Measurements from ENCODE around the gene CDK7.

The CDK7 gene

GRCh38 chr5:69234457-69235268, at the start of gene CDK7:
CDK7 (plus strand) TSS chr5:69234886; CDS start chr5:69234976, 90 bp downstream.
- peak; percentile 73 for DNase-seq (ENCODE audit: low read depth)
- peak within 1 kb of the TSS; percentile 69 for H3K4me3 ChIP-seq (ENCODE audit: low read depth, low read length)
- no peak for TF ChIP-seq CTCF (IDR thresholded peaks at IDR 0.05; ENCODE audit: low read depth, low read length, missing control alignments)
- in situ Hi-C loops (cut with HindIII; ENCODE audit: low sequenced_read_pairs), result no loop called here

- TF ChIP-seq CTCF (IDR thresholded peaks at IDR 0.05; ENCODE audit: low read depth, low read length, missing control alignments), result no peak
- no peak for DNase-seq (ENCODE audit: low read depth)
- no peak overlapping the region for H3K4me3 ChIP-seq (ENCODE audit: low read depth, low read length)
- in situ Hi-C loops (cut with HindIII; ENCODE audit: low sequenced_read_pairs), result no loop called here
These were observed 47.3 kb upstream of the CDK7 start for GRCh38 chr5:69187342-69187741.

- peak overlapping the region; percentile 92 for H3K4me3 ChIP-seq (ENCODE audit: low read depth, low read length)
- in situ Hi-C loops (cut with HindIII; ENCODE audit: low sequenced_read_pairs), result no loop called here
- TF ChIP-seq CTCF (IDR thresholded peaks at IDR 0.05; ENCODE audit: low read depth, low read length, missing control alignments), result no peak
- no peak for DNase-seq (ENCODE audit: low read depth)
These were observed 45.9 kb upstream of the CDK7 start for GRCh38 chr5:69188811-69189161.

GRCh38 chr5:69189162-69190086, 45.3 kb upstream of the CDK7 start, which contains the start of gene CENPH:
CENPH (plus strand) TSS chr5:69189583; CDS start chr5:69189635, 52 bp downstream.
- H3K4me3 ChIP-seq (ENCODE audit: low read depth, low read length), result peak within 1 kb of the TSS; percentile 92
- in situ Hi-C loops (cut with HindIII; ENCODE audit: low sequenced_read_pairs), result no loop called here
- no peak for TF ChIP-seq CTCF (IDR thresholded peaks at IDR 0.05; ENCODE audit: low read depth, low read length, missing control alignments)
- peak; percentile 80 for DNase-seq (ENCODE audit: low read depth)

- TF ChIP-seq CTCF (IDR thresholded peaks at IDR 0.05; ENCODE audit: low read depth, low read length, missing control alignments), result no peak
- in situ Hi-C loops (cut with HindIII; ENCODE audit: low sequenced_read_pairs), result no loop called here
- no peak overlapping the region for H3K4me3 ChIP-seq (ENCODE audit: low read depth, low read length)
- no peak for DNase-seq (ENCODE audit: low read depth)
These were observed 32.2 kb upstream of the CDK7 start for GRCh38 chr5:69202497-69202896.

- in situ Hi-C loops (cut with HindIII; ENCODE audit: low sequenced_read_pairs), result no loop called here
These were observed 28.0 kb upstream of the CDK7 start for GRCh38 chr5:69206528-69207190.

More at GRCh38 chr5:69206528-69207190, 28.0 kb upstream of the CDK7 start:
- TF ChIP-seq CTCF (IDR thresholded peaks at IDR 0.05; ENCODE audit: low read depth, low read length, missing control alignments), result no peak
- H3K4me3 ChIP-seq (ENCODE audit: low read depth, low read length), result no peak overlapping the region
- DNase-seq (ENCODE audit: low read depth), result no peak

All from astrocyte of the cerebellum (primary cell).